Globus pallidus (tissue), 1 donor: Measurements from ENCODE around the gene USP20.

ENCODE experiments used
- DNase-seq: peaks from one replicate; pipeline ENCODE4 v3.0.0-alpha.2; 2015; ENCODE audit warnings: low spot score

Gene USP20

GRCh38 chr9:129919841-129920240 is 84.6 kb downstream of the USP20 start:
- no peak for DNase-seq

GRCh38 chr9:129921905-129922304 is 86.6 kb downstream of the USP20 start:
- no peak for DNase-seq

- no peak for DNase-seq
Measured at GRCh38 chr9:129923589-129923988, 88.3 kb downstream of the USP20 start.

- DNase-seq = no peak
Measured at GRCh38 chr9:129929496-129930125, 94.4 kb downstream of the USP20 start.

- no peak for DNase-seq
Measured at GRCh38 chr9:129930743-129931142, 95.5 kb downstream of the USP20 start.
